HepG2 (cell line): Measurements from ENCODE around the gene MATK. TPM values are rescaled to one million over a fixed set of nuclear protein-coding genes. Genes with fewer than 3 reads are reported as not detected.

Source experiments
- ATAC-seq: fragments of 200-7000 bp; cut with Tn5 transposase; 3 replicates; pipeline ENCODE4 v1.9.1; 2020; ENCODE audit warnings: mild to moderate bottlenecking, moderate library complexity
- BruUV-seq: library from RNA; stranded (reverse); fragments of 400-500 nt; replicated peaks from 2 replicates; lab custom pipeline; 2021; lab: Mats Ljungman, UMichigan
- CTCF ChIA-PET: fragments of 300-600 bp; formaldehyde crosslinking; extraction: SDS; loops from one replicate; lab custom pipeline; 2021; ENCODE audit warnings: low total read pairs, inconsistent platforms, low intra/inter-chr PET ratio; lab: Yijun Ruan, JAX
- POLR2A ChIA-PET: fragments of 350-600 bp; sonication (Branson Sonifier 250); formaldehyde crosslinking; loops from one replicate; lab custom pipeline; 2020; ENCODE audit warnings: antibody characterized with exemption, inconsistent platforms; lab: Yijun Ruan, JAX
- DNase-seq: peaks from one replicate; pipeline ENCODE4 v3.0.0-alpha.2; 2015; ENCODE audit warnings: low spot score
- FAIRE-seq: peaks from 3 replicates; lab custom pipeline; 2011; peaks lifted over from hg19 to GRCh38; lab: Jason Lieb, UNC
- H2AFZ ChIP-seq: one replicate; pipeline ENCODE4 v1.6.1; 2011; ENCODE audit warnings: low read length, inconsistent platforms
- H3K27ac ChIP-seq: fragments of 300-600 bp; 3 replicates; pipeline ENCODE4 v1.8.0; 2011; ENCODE audit warnings: mixed run types, mild to moderate bottlenecking, mixed read lengths, low read length, inconsistent platforms; ENCODE audit not compliant: insufficient read depth; ENCODE audit errors: extremely low read length
- H3K27me3 ChIP-seq, 2 experiments: fragments of 200-600 bp in 1 of 2; 2 replicates in 1 of 2; 3 replicates in 1 of 2; pipeline versions ENCODE4 v1.6.0 to v1.8.0; 2011; ENCODE audit warnings: low read length in 2 of 2, mild to moderate bottlenecking in 2 of 2, moderate library complexity in 2 of 2, inconsistent platforms in 1 of 2; ENCODE audit not compliant: insufficient read depth in 2 of 2, control insufficient read depth in 1 of 2
- H3K36me3 ChIP-seq, 2 experiments: fragments of 200-600 bp in 1 of 2; replicated peaks in 1 of 2; 2 replicates in 1 of 2; 3 replicates in 1 of 2; pipeline versions ENCODE4 v1.5.1 to v1.8.0; 2011; ENCODE audit warnings: low read length in 2 of 2, inconsistent platforms in 1 of 2; ENCODE audit not compliant: insufficient read depth in 2 of 2, control insufficient read depth in 1 of 2
- H3K4me1 ChIP-seq: 2 replicates; pipeline ENCODE4 v1.5.1; 2012; ENCODE audit warnings: low read length, inconsistent platforms; ENCODE audit not compliant: insufficient read depth
- H3K4me2 ChIP-seq: 2 replicates; pipeline ENCODE4 v1.6.0; 2011; ENCODE audit warnings: low read depth, low read length, inconsistent platforms
- H3K4me3 ChIP-seq, 3 experiments: fragments of 200-600 bp in 1 of 3; sonication (generic), shearing (Covaris generic) in 1 of 3; replicated peaks in 1 of 3; 2 replicates each; pipeline ENCODE4 v1.5.1; 2011 to 2016; ENCODE audit warnings: low read length in 3 of 3, inconsistent platforms in 2 of 3, low read depth in 2 of 3, mild to moderate bottlenecking in 2 of 3, control low read depth in 1 of 3, mixed read lengths in 1 of 3; ENCODE audit not compliant: insufficient read depth in 1 of 3
- H3K79me2 ChIP-seq: one replicate; pipeline ENCODE4 v1.6.1; 2011; ENCODE audit warnings: low read length, inconsistent platforms; ENCODE audit not compliant: insufficient read depth
- H3K9ac ChIP-seq: 2 replicates; pipeline ENCODE4 v1.6.0; 2011; ENCODE audit warnings: mild to moderate bottlenecking, low read depth, low read length, inconsistent platforms; ENCODE audit not compliant: insufficient read depth
- H3K9me3 ChIP-seq: 2 replicates; pipeline ENCODE4 v1.5.1; 2012; ENCODE audit warnings: mild to moderate bottlenecking, low read length
- H4K20me1 ChIP-seq: 2 replicates; pipeline ENCODE4 v1.6.0; 2011; ENCODE audit warnings: inconsistent platforms, mild to moderate bottlenecking, low read length, moderate library complexity; ENCODE audit not compliant: insufficient read depth
- SIN3B ChIP-seq: fragments of 150-350 bp; IDR thresholded peaks from 2 replicates; pipeline ENCODE4 v1.6.1; 2014; ENCODE audit warnings: low read length
- SMYD3 ChIP-seq: sonication (generic); formaldehyde crosslinking; IDR thresholded peaks from 2 replicates; pipeline ENCODE4 v1.8.1; 2023; ENCODE audit warnings: mild to moderate bottlenecking, missing genetic modification reagents
- SRSF4 ChIP-seq: fragments of 200-400 bp; formaldehyde crosslinking; IDR thresholded peaks from one replicate; pipeline ENCODE4 v1.6.1; 2018; ENCODE audit warnings: mild to moderate bottlenecking, low read depth, low read length, moderate library complexity; ENCODE audit not compliant: poor library complexity, severe bottlenecking
- TBL1XR1 ChIP-seq: fragments of 150-350 bp; IDR thresholded peaks from 2 replicates; pipeline ENCODE4 v1.6.1; 2014; ENCODE audit warnings: borderline replicate concordance, low read length; ENCODE audit not compliant: partially characterized antibody
- ZNF446 ChIP-seq: sonication (generic); formaldehyde crosslinking; IDR thresholded peaks from 2 replicates; pipeline ENCODE4 v1.5.0; 2020; ENCODE audit warnings: mild to moderate bottlenecking, missing genetic modification reagents
- WGBS: methylation state at CpG from one replicate; pipeline ENCODE4 v1.1.6; 2017; ENCODE audit warnings: low lambda C conversion rate; 5-methylcytosine and 5-hydroxymethylcytosine counted together
- in situ Hi-C: cut with HindIII; loops from 2 replicates; pipeline ENCODE4 v1.10.0; 2017; ENCODE audit warnings: low pct_unique_long_range_greater_than_20kb; ENCODE audit not compliant: extremely low pct_ligation_motif_present
- intact Hi-C: fragments of 100-400 bp; cut with micrococcal nuclease; formaldehyde crosslinking; loops from one replicate; pipeline ENCODE4 v1.10.0; 2022; ENCODE audit not compliant: unreplicated experiment
- polyA plus RNA-seq, 8 experiments: library from polyadenylated mRNA; depleted of rRNA in 3 of 8; stranded (reverse) in 7 of 8; unstranded in 1 of 8; fragments of >200 nt; fragmentation: Illumina TruSeq in 4 of 8; extraction: Trizol in 4 of 8; gene quantifications; 2 replicates each; pipeline versions ENCODE4 v1.2.1 to v1.2.3, GENCODE V29; 2011 to 2016; ENCODE audit warnings: low read depth in 4 of 8, missing spikeins in 1 of 8, mixed read lengths in 1 of 8; ENCODE audit not compliant: insufficient read depth in 1 of 8
- total RNA-seq, 5 experiments: library from RNA; depleted of rRNA; stranded (reverse); fragments of >200 nt; fragmentation: Illumina TruSeq; extraction: Trizol; gene quantifications; 2 replicates each; pipeline ENCODE4 v1.2.3, GENCODE V29; 2016; ENCODE audit warnings: low read depth in 1 of 5
- TF ChIP-seq, protein P1 (sequence below): sonication (generic); formaldehyde crosslinking; IDR thresholded peaks from 2 replicates; pipeline ENCODE4 v1.8.0; 2022; ENCODE audit warnings: missing genetic modification reagents, mild to moderate bottlenecking, moderate library complexity, borderline replicate concordance
- TF ChIP-seq, protein P2 (sequence below): sonication (generic); formaldehyde crosslinking; IDR thresholded peaks from 2 replicates; pipeline ENCODE4 v1.8.1; 2022; ENCODE audit warnings: low read depth, mild to moderate bottlenecking, missing genetic modification reagents
- TF ChIP-seq, protein P3 (sequence below): sonication (generic); formaldehyde crosslinking; IDR thresholded peaks from 2 replicates; pipeline ENCODE4; 2020; ENCODE audit warnings: missing genetic modification reagents, mild to moderate bottlenecking, borderline replicate concordance

The MATK gene
- total and polyA plus RNA-seq, 2 of the 13 experiments (the other 11 are each of a cell fraction or from before 2014, with no cell fraction given): 0.09 TPM; not detected in 1

DNA sequence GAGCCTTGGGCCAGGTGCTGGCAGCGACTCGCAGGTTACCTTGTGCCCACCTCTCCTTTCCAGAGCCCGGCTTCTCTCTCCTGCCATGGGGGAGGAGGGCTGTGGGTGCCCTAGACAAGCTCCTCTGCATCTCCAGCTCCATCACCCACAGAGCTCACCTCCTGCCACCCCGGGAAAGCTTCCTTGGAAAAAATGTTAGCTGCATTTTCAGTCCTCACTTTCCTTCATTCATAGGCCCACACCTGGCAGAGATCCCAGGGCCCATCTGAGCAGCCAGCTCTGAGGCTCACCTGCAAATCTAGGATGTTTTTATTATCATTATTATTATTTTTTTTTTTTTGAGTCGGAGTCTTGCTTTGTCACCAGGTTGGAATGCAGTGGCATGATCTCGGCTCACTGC is 45.8 kb upstream of the MATK start:
- TF ChIP-seq, protein P1, sequence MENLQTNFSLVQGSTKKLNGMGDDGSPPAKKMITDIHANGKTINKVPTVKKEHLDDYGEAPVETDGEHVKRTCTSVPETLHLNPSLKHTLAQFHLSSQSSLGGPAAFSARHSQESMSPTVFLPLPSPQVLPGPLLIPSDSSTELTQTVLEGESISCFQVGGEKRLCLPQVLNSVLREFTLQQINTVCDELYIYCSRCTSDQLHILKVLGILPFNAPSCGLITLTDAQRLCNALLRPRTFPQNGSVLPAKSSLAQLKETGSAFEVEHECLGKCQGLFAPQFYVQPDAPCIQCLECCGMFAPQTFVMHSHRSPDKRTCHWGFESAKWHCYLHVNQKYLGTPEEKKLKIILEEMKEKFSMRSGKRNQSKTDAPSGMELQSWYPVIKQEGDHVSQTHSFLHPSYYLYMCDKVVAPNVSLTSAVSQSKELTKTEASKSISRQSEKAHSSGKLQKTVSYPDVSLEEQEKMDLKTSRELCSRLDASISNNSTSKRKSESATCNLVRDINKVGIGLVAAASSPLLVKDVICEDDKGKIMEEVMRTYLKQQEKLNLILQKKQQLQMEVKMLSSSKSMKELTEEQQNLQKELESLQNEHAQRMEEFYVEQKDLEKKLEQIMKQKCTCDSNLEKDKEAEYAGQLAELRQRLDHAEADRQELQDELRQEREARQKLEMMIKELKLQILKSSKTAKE: no peak
- Histone ChIP-seq H3K4me1 (no peaks in the 10 kb centered on the region), H3K79me2 (no peaks in the 10 kb centered on the region), H3K27me3 (peaks cover 3 to 24% of the 10 kb centered on the region in 2 experiments; a peak in 4 of 5 replicates), H3K4me3 (no peak overlapping the region), H3K36me3 (no peaks in the 10 kb centered on the region), H2AFZ (no peak overlapping the region), H3K9me3 (no peaks in the 10 kb centered on the region), H3K9ac (no peak overlapping the region), H4K20me1 (no peaks in the 10 kb centered on the region), H3K27ac (no peak overlapping the region), H3K4me2 (no peak overlapping the region)
- POLR2A ChIA-PET: no interaction called here
- BruUV-seq: no TSS peak
- CTCF ChIA-PET: no interaction called here
- intact Hi-C loops (no loop called here), in situ Hi-C loops (no loop called here)
- DNase-seq (no peak), FAIRE-seq (no peak), ATAC-seq (no peak)
- 27% methylated on average over 5 of the region's 6 CpGs for WGBS

DNA sequence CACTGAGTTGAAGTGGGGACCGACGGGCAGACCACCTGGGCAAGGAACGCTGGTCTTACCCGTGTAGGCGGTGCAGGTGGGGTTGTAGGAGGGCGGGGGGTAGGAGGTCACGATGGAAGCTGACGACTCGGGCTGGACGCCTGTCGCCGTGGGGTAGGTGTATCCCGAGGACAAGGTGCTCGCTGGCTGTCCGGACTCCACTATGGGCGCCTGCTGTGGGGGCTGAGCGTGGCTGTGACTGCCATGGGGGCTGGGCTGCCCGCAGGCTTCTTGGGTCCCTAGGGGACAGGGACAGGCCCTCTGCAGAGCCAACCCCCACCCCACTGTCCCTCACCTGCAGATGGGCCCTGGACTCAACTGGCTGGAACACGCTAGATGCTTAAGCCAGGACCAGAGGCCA is 45.4 kb upstream of the MATK start:
- ATAC-seq: no peak
- Histone ChIP-seq H2AFZ (no peak overlapping the region), H3K27ac (no peak overlapping the region), H3K9ac (no peak overlapping the region), H3K36me3 (no peaks in the 10 kb centered on the region), H3K79me2 (no peaks in the 10 kb centered on the region), H3K27me3 (peaks cover 3 to 24% of the 10 kb centered on the region in 2 experiments; a peak in 4 of 5 replicates), H3K4me1 (no peaks in the 10 kb centered on the region), H3K9me3 (no peaks in the 10 kb centered on the region), H3K4me2 (no peak overlapping the region), H4K20me1 (no peaks in the 10 kb centered on the region), H3K4me3 (no peak overlapping the region)
- ChIA-PET CTCF (no interaction called here), POLR2A (no interaction called here)
- WGBS: 41% methylated on average over 5 of the region's 19 CpGs
- in situ Hi-C loops: no loop called here
- no peak for FAIRE-seq
- DNase-seq: no peak
- no TSS peak for BruUV-seq
- intact Hi-C loops: no loop called here
- TF ChIP-seq, protein P2, sequence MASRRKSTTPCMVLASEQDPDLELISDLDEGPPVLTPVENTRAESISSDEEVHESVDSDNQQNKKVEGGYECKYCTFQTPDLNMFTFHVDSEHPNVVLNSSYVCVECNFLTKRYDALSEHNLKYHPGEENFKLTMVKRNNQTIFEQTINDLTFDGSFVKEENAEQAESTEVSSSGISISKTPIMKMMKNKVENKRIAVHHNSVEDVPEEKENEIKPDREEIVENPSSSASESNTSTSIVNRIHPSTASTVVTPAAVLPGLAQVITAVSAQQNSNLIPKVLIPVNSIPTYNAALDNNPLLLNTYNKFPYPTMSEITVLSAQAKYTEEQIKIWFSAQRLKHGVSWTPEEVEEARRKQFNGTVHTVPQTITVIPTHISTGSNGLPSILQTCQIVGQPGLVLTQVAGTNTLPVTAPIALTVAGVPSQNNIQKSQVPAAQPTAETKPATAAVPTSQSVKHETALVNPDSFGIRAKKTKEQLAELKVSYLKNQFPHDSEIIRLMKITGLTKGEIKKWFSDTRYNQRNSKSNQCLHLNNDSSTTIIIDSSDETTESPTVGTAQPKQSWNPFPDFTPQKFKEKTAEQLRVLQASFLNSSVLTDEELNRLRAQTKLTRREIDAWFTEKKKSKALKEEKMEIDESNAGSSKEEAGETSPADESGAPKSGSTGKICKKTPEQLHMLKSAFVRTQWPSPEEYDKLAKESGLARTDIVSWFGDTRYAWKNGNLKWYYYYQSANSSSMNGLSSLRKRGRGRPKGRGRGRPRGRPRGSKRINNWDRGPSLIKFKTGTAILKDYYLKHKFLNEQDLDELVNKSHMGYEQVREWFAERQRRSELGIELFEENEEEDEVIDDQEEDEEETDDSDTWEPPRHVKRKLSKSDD (CRISPR knock-in tag): no peak
- no peak for TF ChIP-seq ZNF446 (CRISPR knock-in tag)
- TF ChIP-seq TBL1XR1: no peak
- no peak for TF ChIP-seq SMYD3 (CRISPR knock-in tag)
- TF ChIP-seq SIN3B: no peak
- TF ChIP-seq SRSF4: no peak
- TF ChIP-seq, protein P3, sequence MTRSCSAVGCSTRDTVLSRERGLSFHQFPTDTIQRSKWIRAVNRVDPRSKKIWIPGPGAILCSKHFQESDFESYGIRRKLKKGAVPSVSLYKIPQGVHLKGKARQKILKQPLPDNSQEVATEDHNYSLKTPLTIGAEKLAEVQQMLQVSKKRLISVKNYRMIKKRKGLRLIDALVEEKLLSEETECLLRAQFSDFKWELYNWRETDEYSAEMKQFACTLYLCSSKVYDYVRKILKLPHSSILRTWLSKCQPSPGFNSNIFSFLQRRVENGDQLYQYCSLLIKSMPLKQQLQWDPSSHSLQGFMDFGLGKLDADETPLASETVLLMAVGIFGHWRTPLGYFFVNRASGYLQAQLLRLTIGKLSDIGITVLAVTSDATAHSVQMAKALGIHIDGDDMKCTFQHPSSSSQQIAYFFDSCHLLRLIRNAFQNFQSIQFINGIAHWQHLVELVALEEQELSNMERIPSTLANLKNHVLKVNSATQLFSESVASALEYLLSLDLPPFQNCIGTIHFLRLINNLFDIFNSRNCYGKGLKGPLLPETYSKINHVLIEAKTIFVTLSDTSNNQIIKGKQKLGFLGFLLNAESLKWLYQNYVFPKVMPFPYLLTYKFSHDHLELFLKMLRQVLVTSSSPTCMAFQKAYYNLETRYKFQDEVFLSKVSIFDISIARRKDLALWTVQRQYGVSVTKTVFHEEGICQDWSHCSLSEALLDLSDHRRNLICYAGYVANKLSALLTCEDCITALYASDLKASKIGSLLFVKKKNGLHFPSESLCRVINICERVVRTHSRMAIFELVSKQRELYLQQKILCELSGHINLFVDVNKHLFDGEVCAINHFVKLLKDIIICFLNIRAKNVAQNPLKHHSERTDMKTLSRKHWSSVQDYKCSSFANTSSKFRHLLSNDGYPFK (CRISPR knock-in tag): no peak
